Endothelial cell of umbilical vein (primary cell): ENCODE measurements around the gene ZNF181. TPM values are rescaled to one million over a fixed set of nuclear protein-coding genes. Genes with fewer than 3 reads are reported as not detected.

Source experiments
- BruUV-seq: library from RNA; stranded (reverse); fragments of 400-500 nt; replicated peaks from 2 replicates; lab custom pipeline; 2021; lab: Mats Ljungman, UMichigan
- CTCF ChIA-PET: fragments of 300-600, 350-600 bp; sonication (Branson Sonifier 250); formaldehyde crosslinking; loops from one replicate; lab custom pipeline; 2021; ENCODE audit warnings: antibody characterized with exemption, inconsistent platforms; lab: Charles Lee
- POLR2A ChIA-PET: fragments of 300-600, 350-600 bp; sonication (Branson Sonifier 250); formaldehyde crosslinking; loops from one replicate; lab custom pipeline; 2021; ENCODE audit warnings: antibody characterized with exemption, inconsistent platforms; lab: Charles Lee
- DNase-seq: peaks from one replicate; pipeline ENCODE4 v3.0.0-alpha.2; 2011; ENCODE audit warnings: low read depth, low spot score
- FAIRE-seq: peaks from 2 replicates; lab custom pipeline; 2011; peaks lifted over from hg19 to GRCh38; lab: Jason Lieb, UNC
- H2AFZ ChIP-seq: 2 replicates; pipeline ENCODE4 v1.6.0; 2012; ENCODE audit warnings: low read depth, low read length, control low read depth, inconsistent platforms
- H3K27ac ChIP-seq: 2 replicates; pipeline ENCODE4 v1.5.1; 2011; ENCODE audit warnings: low read depth, mild to moderate bottlenecking, control low read depth, low read length, moderate library complexity; ENCODE audit not compliant: insufficient read depth
- H3K27me3 ChIP-seq, 2 experiments: 2 replicates each; pipeline versions ENCODE4 v1.6.0 to v1.6.1; 2011; ENCODE audit warnings: low read length in 2 of 2, mixed read lengths in 1 of 2; ENCODE audit not compliant: control insufficient read depth in 2 of 2, insufficient read depth in 2 of 2
- H3K36me3 ChIP-seq, 2 experiments: 2 replicates in 1 of 2; 3 replicates in 1 of 2; pipeline ENCODE4 v1.5.1; 2011; ENCODE audit warnings: low read length in 2 of 2, mild to moderate bottlenecking in 1 of 2, moderate library complexity in 1 of 2; ENCODE audit not compliant: control insufficient read depth in 2 of 2, insufficient read depth in 2 of 2; ENCODE audit errors: extremely low read depth in 1 of 2
- H3K4me1 ChIP-seq: 3 replicates; pipeline ENCODE4 v1.5.1; 2011; ENCODE audit warnings: mild to moderate bottlenecking, low read length; ENCODE audit not compliant: control insufficient read depth, insufficient read depth; ENCODE audit errors: extremely low read depth
- H3K4me2 ChIP-seq: 2 replicates; pipeline ENCODE4 v1.6.1; 2011; ENCODE audit warnings: low read length, control low read depth, mixed read lengths; ENCODE audit not compliant: insufficient read depth
- H3K4me3 ChIP-seq, 3 experiments: fragments of 200-600 bp in 1 of 3; sonication (generic), shearing (Covaris generic) in 1 of 3; replicated peaks in 1 of 3; 2 replicates each; pipeline ENCODE4 v1.5.1; 2011 to 2016; ENCODE audit warnings: control low read depth in 3 of 3, low read length in 3 of 3, mild to moderate bottlenecking in 2 of 3, inconsistent platforms in 1 of 3, low read depth in 1 of 3, moderate library complexity in 1 of 3; ENCODE audit not compliant: insufficient read depth in 1 of 3
- H3K79me2 ChIP-seq: 2 replicates; pipeline ENCODE4 v1.6.0; 2012; ENCODE audit warnings: low read length, inconsistent platforms; ENCODE audit not compliant: control insufficient read depth, insufficient read depth
- H3K9ac ChIP-seq: replicated peaks from 2 replicates; pipeline ENCODE3; 2011; ENCODE audit warnings: low read length, control low read depth; ENCODE audit not compliant: insufficient read depth; ENCODE audit errors: extremely low read depth
- H3K9me1 ChIP-seq: replicated peaks from 3 replicates; pipeline ENCODE4 v1.6.0; 2011; ENCODE audit warnings: mild to moderate bottlenecking, low read length; ENCODE audit not compliant: control insufficient read depth, insufficient read depth; ENCODE audit errors: extremely low read depth
- H3K9me3 ChIP-seq: replicated peaks from 2 replicates; pipeline ENCODE4 v1.5.1; 2012; ENCODE audit warnings: low read length, inconsistent platforms; ENCODE audit not compliant: control insufficient read depth, insufficient read depth
- H4K20me1 ChIP-seq: replicated peaks from 2 replicates; pipeline ENCODE3; 2011; ENCODE audit warnings: mild to moderate bottlenecking, low read length; ENCODE audit not compliant: control insufficient read depth, insufficient read depth; ENCODE audit errors: extremely low read depth
- CTCF ChIP-seq, 2 donors: IDR thresholded peaks; 1 replicate in 1 of 2; 2 replicates in 1 of 2; pipeline ENCODE4 v1.5.1; 2011; ENCODE audit warnings: low read length in 2 of 2, mild to moderate bottlenecking in 2 of 2, moderate library complexity in 2 of 2, control low read depth in 1 of 2, inconsistent platforms in 1 of 2, low read depth in 1 of 2; ENCODE audit not compliant: insufficient read depth in 1 of 2; ENCODE audit errors: extremely low read depth in 1 of 2
- EZH2 ChIP-seq: IDR thresholded peaks from 2 replicates; pipeline ENCODE4 v1.6.1; 2012; ENCODE audit warnings: borderline replicate concordance, low read depth, mild to moderate bottlenecking, moderate library complexity, low read length, inconsistent platforms; ENCODE audit not compliant: severe bottlenecking
- FOS ChIP-seq: IDR thresholded peaks from 2 replicates; pipeline ENCODE4 v1.6.1; 2011; ENCODE audit warnings: mild to moderate bottlenecking, low read length, moderate library complexity, borderline replicate concordance; ENCODE audit not compliant: insufficient read depth
- GATA2 ChIP-seq: IDR thresholded peaks from 2 replicates; pipeline ENCODE4 v1.7.0; 2011; ENCODE audit warnings: low read depth, mild to moderate bottlenecking, moderate library complexity, mixed read lengths, low read length; ENCODE audit not compliant: insufficient read length, insufficient read depth
- JUN ChIP-seq: IDR thresholded peaks from 2 replicates; pipeline ENCODE4 v1.6.1; 2011; ENCODE audit warnings: borderline replicate concordance, low read depth; ENCODE audit not compliant: insufficient read length, insufficient read depth
- MAX ChIP-seq: IDR thresholded peaks from 2 replicates; pipeline ENCODE4 v1.6.1; 2011; ENCODE audit not compliant: insufficient read depth, insufficient read length
- MYC ChIP-seq: IDR thresholded peaks from one replicate; pipeline ENCODE4 v1.6.1; 2011; ENCODE audit warnings: mild to moderate bottlenecking, low read depth, low read length
- POLR2A ChIP-seq: IDR thresholded peaks from 2 replicates; pipeline ENCODE4 v1.6.1; 2012; ENCODE audit warnings: low read depth, mild to moderate bottlenecking, control low read depth, low read length
- POLR2AphosphoS5 ChIP-seq: IDR thresholded peaks from 2 replicates; pipeline ENCODE4 v1.6.1; 2012; ENCODE audit warnings: low read depth, mild to moderate bottlenecking, control low read depth, low read length, moderate library complexity; ENCODE audit not compliant: insufficient read depth
- dilution Hi-C: fragments of 300-500 bp; cut with MboI; formaldehyde crosslinking; loops from one replicate; pipeline ENCODE4 v1.15.0; 2019; ENCODE audit warnings: low sequenced_read_pairs; ENCODE audit not compliant: extremely low pct_ligation_motif_present
- intact Hi-C: fragments of 100-400 bp; cut with micrococcal nuclease; formaldehyde crosslinking; loops from one replicate; pipeline ENCODE4 v1.10.0; 2022
- polyA plus RNA-seq, 4 experiments: library from polyadenylated mRNA; depleted of rRNA in 3 of 4; stranded (reverse) in 3 of 4; unstranded in 1 of 4; fragments of >200 nt; gene quantifications; 2 replicates each; pipeline versions ENCODE4 v1.2.1 to v1.2.3, GENCODE V29; 2011 to 2012; ENCODE audit warnings: missing spikeins in 1 of 4
- total RNA-seq: library from RNA; stranded (reverse); gene quantifications from 2 replicates; pipeline ENCODE4 v1.2.3, GENCODE V29; 2021

Gene ZNF181
- total and polyA plus RNA-seq, 2 donors (not counting 3 experiments of a cell fraction or from before 2014, with no cell fraction given) = 4.7 to 5.0 TPM

GRCh38 chr19:34773555-34773864 lies 39.5 kb downstream of the ZNF181 start:
- H4K20me1 ChIP-seq = no peaks in the 10 kb centered on the region
- H2AFZ ChIP-seq = peak overlapping the region; percentile 96
- no peak for FAIRE-seq
- TF ChIP-seq MYC (no peak), POLR2A (no peak), EZH2 (no peak), GATA2 (no peak), JUN (no peak), CTCF (IDR thresholded peaks at IDR 0.05; ENCODE audit: extremely low read depth in 1 of 2, insufficient read depth in 1 of 2, low read depth in 1 of 2, low read length in 2 of 2) (no peak), FOS (no peak), MAX (no peak), POLR2AphosphoS5 (no peak)
- no peaks in the 10 kb centered on the region for H3K27me3 ChIP-seq
- ChIA-PET CTCF (no interaction called here), POLR2A (no interaction called here)
- no peak for DNase-seq
- H3K4me2 ChIP-seq = peak overlapping the region; percentile 79
- peaks cover 0 to 6% of the 10 kb centered on the region in 2 experiments for H3K36me3 ChIP-seq
- peak overlapping the region in 1 of 3 experiments; percentile 64 for H3K4me3 ChIP-seq
- peaks cover 7% of the 10 kb centered on the region for H3K4me1 ChIP-seq
- no peaks in the 10 kb centered on the region for H3K9me3 ChIP-seq
- intact Hi-C loops = loop anchor here (1.0 to 5.0 kb wide), 3 partner anchors 39 to 189 kb away; partner anchors contain the start of genes SCGB2B2, ZNF181, ZNF302 and ZNF792
- H3K27ac ChIP-seq = no peak overlapping the region
- peaks cover 2% of the 10 kb centered on the region for H3K79me2 ChIP-seq
- dilution Hi-C loops = no loop called here
- BruUV-seq = no TSS peak
- no peaks in the 10 kb centered on the region for H3K9me1 ChIP-seq
- H3K9ac ChIP-seq = no peak overlapping the region
